Measurements from ENCODE around the gene E2F2. TPM values are rescaled to one million over a fixed set of nuclear protein-coding genes. Genes with fewer than 3 reads are reported as not detected.
A peak's percentile ranks its signal among the peaks of the same experiment; 100 is the strongest.

Gene E2F2
- total and polyA plus RNA-seq, 2 of the 13 experiments (the other 11 are each of a cell fraction or from before 2014, with no cell fraction given): 0.65 to 6.6 TPM

- WGBS (ENCODE audit: low lambda C conversion rate): 13% methylated on average over 2 of the region's 2 CpGs
- no TSS peak for BruUV-seq (replicated peaks)
- Histone ChIP-seq H3K9me3 (ENCODE audit: low read length) (no peaks in the 10 kb centered on the region), H3K4me3 (replicated peaks in 1 of 3; ENCODE audit: insufficient read depth in 1 of 3, low read depth in 2 of 3, low read length in 3 of 3) (no peak overlapping the region), H3K9ac (ENCODE audit: insufficient read depth, low read depth, low read length) (no peak overlapping the region), H2AFZ (ENCODE audit: low read length) (no peak overlapping the region), H3K27ac (ENCODE audit: extremely low read length, insufficient read depth, low read length) (no peak overlapping the region), H3K4me2 (ENCODE audit: low read depth, low read length) (no peak overlapping the region), H3K27me3 (ENCODE audit: control insufficient read depth in 1 of 2, insufficient read depth in 2 of 2, low read length in 2 of 2) (no peaks in the 10 kb centered on the region), H3K4me1 (ENCODE audit: insufficient read depth, low read length) (peaks cover 35% of the 10 kb centered on the region), H3K36me3 (replicated peaks in 1 of 2; ENCODE audit: control insufficient read depth in 1 of 2, insufficient read depth in 2 of 2, low read length in 2 of 2) (no peaks in the 10 kb centered on the region), H3K79me2 (ENCODE audit: insufficient read depth, low read length) (no peaks in the 10 kb centered on the region), H4K20me1 (ENCODE audit: insufficient read depth, low read length) (no peaks in the 10 kb centered on the region)
- ChIA-PET POLR2A (no interaction called here), CTCF (ENCODE audit: low intra/inter-chr PET ratio, low total read pairs) (no interaction called here)
- in situ Hi-C loops (cut with HindIII; ENCODE audit: extremely low pct_ligation_motif_present, low pct_unique_long_range_greater_than_20kb): no loop called here
- FAIRE-seq (no peak), DNase-seq (ENCODE audit: low spot score) (no peak), ATAC-seq (no peak)
- TF ChIP-seq FOSL2 (CRISPR knock-in tag; IDR thresholded peaks at IDR 0.05) (no peak), HNF4G (IDR thresholded peaks at IDR 0.05; ENCODE audit: borderline replicate concordance, low read depth, low read length) (no peak), HNF4G (CRISPR knock-in tag; IDR thresholded peaks at IDR 0.05; ENCODE audit: borderline replicate concordance, low read depth) (no peak), ZNF503 (CRISPR knock-in tag; IDR thresholded peaks at IDR 0.05) (no peak)
- intact Hi-C loops (cut with micrococcal nuclease; ENCODE audit: unreplicated experiment): no loop called here
These were observed 30.6 kb downstream of the E2F2 start for GRCh38 chr1:23500466-23500865.

- Histone ChIP-seq H3K4me1 (ENCODE audit: insufficient read depth, low read length) (peaks cover 35% of the 10 kb centered on the region), H3K4me3 (replicated peaks in 1 of 3; ENCODE audit: insufficient read depth in 1 of 3, low read depth in 2 of 3, low read length in 3 of 3) (peak overlapping the region in 1 of 3 experiments; percentile 51; a peak in 1 of 6 replicates), H3K79me2 (ENCODE audit: insufficient read depth, low read length) (no peaks in the 10 kb centered on the region), H3K27me3 (ENCODE audit: control insufficient read depth in 1 of 2, insufficient read depth in 2 of 2, low read length in 2 of 2) (peaks cover 0 to 3% of the 10 kb centered on the region in 2 experiments; a peak in 1 of 5 replicates), H3K4me2 (ENCODE audit: low read depth, low read length) (peak overlapping the region; percentile 80), H3K9me3 (ENCODE audit: low read length) (no peaks in the 10 kb centered on the region), H2AFZ (ENCODE audit: low read length) (peak overlapping the region; percentile 54), H4K20me1 (ENCODE audit: insufficient read depth, low read length) (no peaks in the 10 kb centered on the region), H3K27ac (ENCODE audit: extremely low read length, insufficient read depth, low read length) (no peak overlapping the region), H3K36me3 (replicated peaks in 1 of 2; ENCODE audit: control insufficient read depth in 1 of 2, insufficient read depth in 2 of 2, low read length in 2 of 2) (no peaks in the 10 kb centered on the region), H3K9ac (ENCODE audit: insufficient read depth, low read depth, low read length) (peak overlapping the region; percentile 61; the same call in 1 of the 2 replicates)
- BruUV-seq (replicated peaks): no TSS peak
- POLR2A ChIA-PET: interaction anchor here (0.6 to 1.9 kb wide), 11 partner anchors 12 to 291 kb away, joined by 3 to 11 read pairs (median 3); partner anchors contain the start of gene ASAP3
- in situ Hi-C loops (cut with HindIII; ENCODE audit: extremely low pct_ligation_motif_present, low pct_unique_long_range_greater_than_20kb) (loop anchor here (5.0 kb wide), 1 partner anchor 34 kb away; the partner anchor contains the start of gene E2F2), intact Hi-C loops (cut with micrococcal nuclease; ENCODE audit: unreplicated experiment) (loop anchor here (1.0 to 5.0 kb wide), 2 partner anchors 41 to 139 kb away; no protein-coding TSS in a partner anchor)
- DNase-seq (ENCODE audit: low spot score) (no peak), FAIRE-seq (no peak), ATAC-seq (peak; percentile 34)
- CTCF ChIA-PET (ENCODE audit: low intra/inter-chr PET ratio, low total read pairs): interaction anchor here (0.7 to 2.7 kb wide), 3 partner anchors 42 to 167 kb away, joined by 3 to 33 read pairs (median 5); no protein-coding TSS in a partner anchor
- WGBS (ENCODE audit: low lambda C conversion rate): 33% methylated on average over 3 of the region's 3 CpGs
- TF ChIP-seq HOMEZ (CRISPR knock-in tag; IDR thresholded peaks at IDR 0.05; ENCODE audit: low read depth) (no peak), HNF4G (IDR thresholded peaks at IDR 0.05; ENCODE audit: borderline replicate concordance, low read depth, low read length) (no peak), HNF4G (CRISPR knock-in tag; IDR thresholded peaks at IDR 0.05; ENCODE audit: borderline replicate concordance, low read depth) (no peak), ZNF121 (CRISPR knock-in tag; IDR thresholded peaks at IDR 0.05) (peak; percentile 77), JUNB (CRISPR knock-in tag; IDR thresholded peaks at IDR 0.05; ENCODE audit: borderline replicate concordance) (no peak), TSC22D2 (CRISPR knock-in tag; IDR thresholded peaks at IDR 0.05; ENCODE audit: borderline replicate concordance) (no peak), ZNF766 (CRISPR knock-in tag; IDR thresholded peaks at IDR 0.05; ENCODE audit: borderline replicate concordance) (no peak)
These were observed 33.1 kb downstream of the E2F2 start for GRCh38 chr1:23497777-23498439.

Data from HepG2 (cell line).